HepG2 (cell line): ENCODE data around the gene LAG3. TPM values are rescaled to one million over a fixed set of nuclear protein-coding genes. Genes with fewer than 3 reads are reported as not detected.

Source experiments
- ARID2 ChIP-seq: sonication (generic); formaldehyde crosslinking; IDR thresholded peaks from 2 replicates; pipeline ENCODE4 v1.8.1; 2022; ENCODE audit warnings: mild to moderate bottlenecking, missing genetic modification reagents, borderline replicate concordance
- ATF1 ChIP-seq: IDR thresholded peaks from 2 replicates; pipeline ENCODE4 v1.6.1; 2016; ENCODE audit warnings: mild to moderate bottlenecking, control low read depth
- HMG20A ChIP-seq: IDR thresholded peaks from 2 replicates; pipeline ENCODE4 v1.6.1; 2016; ENCODE audit warnings: borderline replicate concordance
- HOXA5 ChIP-seq: sonication (generic); formaldehyde crosslinking; IDR thresholded peaks from 2 replicates; pipeline ENCODE4 v1.4.0; 2020; ENCODE audit warnings: missing genetic modification reagents
- IRF9 ChIP-seq: sonication (generic); formaldehyde crosslinking; IDR thresholded peaks from 2 replicates; pipeline ENCODE4 v1.8.0; 2022; ENCODE audit warnings: missing genetic modification reagents, mild to moderate bottlenecking, borderline replicate concordance
- MTA1 ChIP-seq: sonication (generic); formaldehyde crosslinking; IDR thresholded peaks from 2 replicates; pipeline ENCODE4 v1.4.0; 2020; ENCODE audit warnings: missing genetic modification reagents, mild to moderate bottlenecking, borderline replicate concordance
- PHF21A ChIP-seq: sonication (generic); formaldehyde crosslinking; IDR thresholded peaks from 2 replicates; pipeline ENCODE4 v1.5.0; 2020; ENCODE audit warnings: mild to moderate bottlenecking, missing genetic modification reagents
- PHF8 ChIP-seq: sonication (generic); formaldehyde crosslinking; IDR thresholded peaks from 2 replicates; pipeline ENCODE4 v1.5.0; 2020; ENCODE audit warnings: missing genetic modification reagents
- PRDM4 ChIP-seq: sonication (generic); formaldehyde crosslinking; IDR thresholded peaks from 2 replicates; pipeline ENCODE4 v1.9.0; 2021; ENCODE audit warnings: missing genetic modification reagents, borderline replicate concordance
- PRPF4 ChIP-seq: fragments of 200-400 bp; formaldehyde crosslinking; IDR thresholded peaks from 2 replicates; pipeline ENCODE4 v1.6.1; 2016; ENCODE audit warnings: low read length, low read depth; ENCODE audit not compliant: poor library complexity, severe bottlenecking
- RBAK ChIP-seq: sonication (generic); formaldehyde crosslinking; IDR thresholded peaks from 2 replicates; pipeline ENCODE4 v1.5.1; 2020; ENCODE audit warnings: mild to moderate bottlenecking, missing genetic modification reagents
- RFX3 ChIP-seq: IDR thresholded peaks from 2 replicates; pipeline ENCODE4 v1.6.1; 2016; ENCODE audit warnings: missing biosample characterization, missing genetic modification reagents
- U2AF1 ChIP-seq: fragments of 200-400 bp; formaldehyde crosslinking; optimal IDR thresholded peaks from 2 replicates; pipeline ENCODE3; 2017; ENCODE audit warnings: mild to moderate bottlenecking, low read depth, low read length
- ZBTB10 ChIP-seq: sonication (generic); formaldehyde crosslinking; IDR thresholded peaks from 2 replicates; pipeline ENCODE4 v1.4.0; 2020; ENCODE audit warnings: missing genetic modification reagents, borderline replicate concordance
- ZKSCAN8 ChIP-seq: IDR thresholded peaks from 2 replicates; pipeline ENCODE4 v1.6.1; 2016; ENCODE audit warnings: borderline replicate concordance, missing genetic modification reagents, missing compliant biosample characterization
- ZNF12 ChIP-seq: sonication (generic); formaldehyde crosslinking; IDR thresholded peaks from 2 replicates; pipeline ENCODE4 v1.5.0; 2020; ENCODE audit warnings: missing genetic modification reagents
- ZNF567 ChIP-seq: sonication (generic); formaldehyde crosslinking; IDR thresholded peaks from 2 replicates; pipeline ENCODE4 v1.8.1; 2023; ENCODE audit warnings: mild to moderate bottlenecking, missing genetic modification reagents, borderline replicate concordance
- ZNF572 ChIP-seq: sonication (generic); formaldehyde crosslinking; IDR thresholded peaks from 2 replicates; pipeline ENCODE4 v1.5.1; 2020; ENCODE audit warnings: mild to moderate bottlenecking, missing genetic modification reagents
- ZNF878 ChIP-seq: sonication (generic); formaldehyde crosslinking; IDR thresholded peaks from 2 replicates; pipeline ENCODE4 v1.8.1; 2023; ENCODE audit warnings: mild to moderate bottlenecking, missing genetic modification reagents, moderate library complexity
- polyA plus RNA-seq, 8 experiments: library from polyadenylated mRNA; depleted of rRNA in 3 of 8; stranded (reverse) in 7 of 8; unstranded in 1 of 8; fragments of >200 nt; fragmentation: Illumina TruSeq in 4 of 8; extraction: Trizol in 4 of 8; gene quantifications; 2 replicates each; pipeline versions ENCODE4 v1.2.1 to v1.2.3, GENCODE V29; 2011 to 2016; ENCODE audit warnings: low read depth in 4 of 8, missing spikeins in 1 of 8, mixed read lengths in 1 of 8; ENCODE audit not compliant: insufficient read depth in 1 of 8
- total RNA-seq, 5 experiments: library from RNA; depleted of rRNA; stranded (reverse); fragments of >200 nt; fragmentation: Illumina TruSeq; extraction: Trizol; gene quantifications; 2 replicates each; pipeline ENCODE4 v1.2.3, GENCODE V29; 2016; ENCODE audit warnings: low read depth in 1 of 5
- TF ChIP-seq, protein P1 (sequence below): sonication (generic); formaldehyde crosslinking; IDR thresholded peaks from 2 replicates; pipeline ENCODE4 v1.4.0; 2020; ENCODE audit warnings: missing genetic modification reagents

Gene LAG3
- total and polyA plus RNA-seq, 2 of the 13 experiments (the other 11 are each of a cell fraction or from before 2014, with no cell fraction given): 0.11 to 0.26 TPM

GRCh38 chr12:6767353-6768319 is 4.7 kb upstream of the LAG3 start (continued):
- TF ChIP-seq HMG20A (CRISPR knock-in tag) (no peak), PHF8 (CRISPR knock-in tag) (0 out of 2 replicates have a peak, but pooled peaks have one; percentile 3), MTA1 (peak; percentile 34; the same call in 1 of the 2 replicates), ZBTB10 (no peak), PHF21A (CRISPR knock-in tag) (peak; percentile 60; the same call in 1 of the 2 replicates), ZNF572 (no peak), ZNF878 (CRISPR knock-in tag) (0 out of 2 replicates have a peak, but pooled peaks have one; percentile 54), ARID2 (no peak), PRDM4 (CRISPR knock-in tag) (no peak), U2AF1 (no peak), HOXA5 (0 out of 2 replicates have a peak, but pooled peaks have one; percentile 45), IRF9 (CRISPR knock-in tag) (peak; percentile 78; the same call in 1 of the 2 replicates), ZNF12 (no peak), ZKSCAN8 (CRISPR knock-in tag) (no peak), PRPF4 (no peak), RBAK (no peak), ZNF567 (0 out of 2 replicates have a peak, but pooled peaks have one; percentile 41), ATF1 (no peak), RFX3 (no peak)
- TF ChIP-seq, protein P1, sequence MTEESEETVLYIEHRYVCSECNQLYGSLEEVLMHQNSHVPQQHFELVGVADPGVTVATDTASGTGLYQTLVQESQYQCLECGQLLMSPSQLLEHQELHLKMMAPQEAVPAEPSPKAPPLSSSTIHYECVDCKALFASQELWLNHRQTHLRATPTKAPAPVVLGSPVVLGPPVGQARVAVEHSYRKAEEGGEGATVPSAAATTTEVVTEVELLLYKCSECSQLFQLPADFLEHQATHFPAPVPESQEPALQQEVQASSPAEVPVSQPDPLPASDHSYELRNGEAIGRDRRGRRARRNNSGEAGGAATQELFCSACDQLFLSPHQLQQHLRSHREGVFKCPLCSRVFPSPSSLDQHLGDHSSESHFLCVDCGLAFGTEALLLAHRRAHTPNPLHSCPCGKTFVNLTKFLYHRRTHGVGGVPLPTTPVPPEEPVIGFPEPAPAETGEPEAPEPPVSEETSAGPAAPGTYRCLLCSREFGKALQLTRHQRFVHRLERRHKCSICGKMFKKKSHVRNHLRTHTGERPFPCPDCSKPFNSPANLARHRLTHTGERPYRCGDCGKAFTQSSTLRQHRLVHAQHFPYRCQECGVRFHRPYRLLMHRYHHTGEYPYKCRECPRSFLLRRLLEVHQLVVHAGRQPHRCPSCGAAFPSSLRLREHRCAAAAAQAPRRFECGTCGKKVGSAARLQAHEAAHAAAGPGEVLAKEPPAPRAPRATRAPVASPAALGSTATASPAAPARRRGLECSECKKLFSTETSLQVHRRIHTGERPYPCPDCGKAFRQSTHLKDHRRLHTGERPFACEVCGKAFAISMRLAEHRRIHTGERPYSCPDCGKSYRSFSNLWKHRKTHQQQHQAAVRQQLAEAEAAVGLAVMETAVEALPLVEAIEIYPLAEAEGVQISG (CRISPR knock-in tag): peak; percentile 28; the same call in 1 of the 2 replicates
